ENCODE data around the gene MUC3A. TPM values are rescaled to one million over a fixed set of nuclear protein-coding genes. Genes with fewer than 3 reads are reported as not detected.
"Not testable (repeated sequence)": the region's sequence is repeated elsewhere in the genome, so short reads cannot be mapped to it uniquely, and the experiment has no call there.

Gene MUC3A
- total RNA-seq, 1 donor from 2014 or later, result 1.7 TPM

DNA sequence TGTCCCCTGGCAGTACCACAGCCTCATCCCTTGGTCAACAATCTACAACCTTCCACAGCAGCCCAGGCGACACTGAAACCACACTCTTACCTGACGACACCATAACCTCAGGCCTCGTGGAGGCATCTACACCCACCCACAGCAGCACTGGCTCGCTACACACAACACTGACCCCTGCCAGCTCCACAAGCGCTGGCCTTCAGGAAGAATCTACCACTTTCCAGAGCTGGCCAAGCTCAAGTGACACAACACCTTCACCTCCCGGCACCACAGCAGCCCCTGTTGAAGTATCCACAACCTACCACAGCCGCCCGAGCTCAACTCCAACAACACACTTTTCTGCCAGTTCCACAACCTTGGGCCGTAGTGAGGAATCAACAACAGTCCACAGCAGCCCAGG is 50.0 kb downstream of the MUC3A start:
- H3K4me1 ChIP-seq; H3K27me3 ChIP-seq (ENCODE audit: low read depth); H3K27ac ChIP-seq; H3K9me3 ChIP-seq; H3K4me3 ChIP-seq; DNase-seq; intact Hi-C loops (cut with DNase I); H3K36me3 ChIP-seq: not testable (repeated sequence)
- ATAC-seq, result peak; percentile 47 to 66

DNA sequence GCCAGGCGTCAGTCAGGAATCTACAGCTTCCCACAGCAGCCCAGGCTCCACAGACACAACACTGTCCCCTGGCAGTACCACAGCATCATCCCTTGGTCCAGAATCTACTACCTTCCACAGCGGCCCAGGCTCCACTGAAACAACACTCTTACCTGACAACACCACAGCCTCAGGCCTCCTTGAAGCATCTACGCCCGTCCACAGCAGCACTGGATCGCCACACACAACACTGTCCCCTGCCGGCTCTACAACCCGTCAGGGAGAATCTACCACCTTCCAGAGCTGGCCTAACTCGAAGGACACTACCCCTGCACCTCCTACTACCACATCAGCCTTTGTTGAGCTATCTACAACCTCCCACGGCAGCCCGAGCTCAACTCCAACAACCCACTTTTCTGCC is 50.7 kb downstream of the MUC3A start:
- H3K27me3 ChIP-seq (ENCODE audit: low read depth); intact Hi-C loops (cut with DNase I); H3K9me3 ChIP-seq; H3K27ac ChIP-seq; DNase-seq; H3K36me3 ChIP-seq; H3K4me1 ChIP-seq; H3K4me3 ChIP-seq: not testable (repeated sequence)
- peak; percentile 17 to 33 for ATAC-seq

DNA sequence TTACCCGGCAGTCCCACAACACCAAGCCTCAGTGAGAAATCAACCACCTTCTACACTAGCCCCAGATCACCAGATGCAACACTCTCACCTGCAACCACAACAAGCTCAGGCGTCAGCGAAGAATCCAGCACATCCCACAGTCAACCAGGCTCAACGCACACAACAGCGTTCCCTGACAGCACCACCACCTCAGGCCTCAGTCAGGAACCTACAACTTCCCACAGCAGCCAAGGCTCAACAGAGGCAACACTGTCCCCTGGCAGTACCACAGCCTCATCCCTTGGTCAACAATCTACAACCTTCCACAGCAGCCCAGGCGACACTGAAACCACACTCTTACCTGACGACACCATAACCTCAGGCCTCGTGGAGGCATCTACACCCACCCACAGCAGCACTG is 53.0 kb downstream of the MUC3A start:
- peak in 1 of 2 donors; percentile 52 for ATAC-seq
- H3K36me3 ChIP-seq; H3K4me3 ChIP-seq; H3K27me3 ChIP-seq (ENCODE audit: low read depth); intact Hi-C loops (cut with DNase I); H3K9me3 ChIP-seq; H3K4me1 ChIP-seq; H3K27ac ChIP-seq; DNase-seq: not testable (repeated sequence)

DNA sequence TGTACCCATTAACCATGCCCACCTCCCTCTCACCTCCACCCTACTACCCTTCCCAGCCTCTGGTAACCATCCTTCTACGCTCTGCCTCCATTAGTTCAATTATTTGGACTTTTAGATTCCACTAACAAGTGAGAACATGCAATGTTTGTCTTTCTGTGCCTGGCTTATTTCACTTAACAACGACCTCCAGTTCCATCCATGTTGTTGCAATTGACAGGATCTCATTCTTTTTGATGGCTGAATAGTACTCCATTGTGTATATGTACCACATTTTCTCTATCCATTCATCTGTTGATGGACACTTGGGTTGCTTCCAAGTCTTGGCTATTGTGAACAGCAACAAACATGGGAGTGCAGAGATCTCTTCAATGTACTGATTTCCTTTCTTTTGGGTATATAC is 58.0 kb downstream of the MUC3A start:
- H3K4me3 ChIP-seq; ATAC-seq; H3K9me3 ChIP-seq; H3K36me3 ChIP-seq; intact Hi-C loops (cut with DNase I); H3K27me3 ChIP-seq (ENCODE audit: low read depth); H3K27ac ChIP-seq; H3K4me1 ChIP-seq; DNase-seq: not testable (repeated sequence)

DNA sequence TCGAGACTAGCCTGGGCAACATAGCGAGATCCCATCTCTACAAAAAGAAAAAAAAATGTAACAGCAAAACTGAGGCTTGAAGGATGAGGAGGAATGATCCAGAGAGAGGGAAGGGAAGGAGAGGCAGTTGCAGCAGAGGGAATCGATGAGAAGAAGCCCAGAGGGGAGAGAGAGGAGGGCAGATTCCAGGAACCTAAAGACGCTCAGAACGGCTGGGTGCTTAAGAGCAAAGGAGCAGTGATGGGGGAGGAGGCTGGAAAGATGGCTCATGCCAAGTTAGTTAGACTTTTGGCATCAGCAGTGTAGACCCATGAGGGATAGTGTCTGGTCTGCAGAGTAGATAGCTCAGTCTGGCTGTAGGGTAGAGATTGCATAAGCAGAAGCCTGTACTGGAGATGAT is 60.3 kb downstream of the MUC3A start:
- intact Hi-C loops (cut with DNase I), result no loop called here
- TF ChIP-seq, protein P1, sequence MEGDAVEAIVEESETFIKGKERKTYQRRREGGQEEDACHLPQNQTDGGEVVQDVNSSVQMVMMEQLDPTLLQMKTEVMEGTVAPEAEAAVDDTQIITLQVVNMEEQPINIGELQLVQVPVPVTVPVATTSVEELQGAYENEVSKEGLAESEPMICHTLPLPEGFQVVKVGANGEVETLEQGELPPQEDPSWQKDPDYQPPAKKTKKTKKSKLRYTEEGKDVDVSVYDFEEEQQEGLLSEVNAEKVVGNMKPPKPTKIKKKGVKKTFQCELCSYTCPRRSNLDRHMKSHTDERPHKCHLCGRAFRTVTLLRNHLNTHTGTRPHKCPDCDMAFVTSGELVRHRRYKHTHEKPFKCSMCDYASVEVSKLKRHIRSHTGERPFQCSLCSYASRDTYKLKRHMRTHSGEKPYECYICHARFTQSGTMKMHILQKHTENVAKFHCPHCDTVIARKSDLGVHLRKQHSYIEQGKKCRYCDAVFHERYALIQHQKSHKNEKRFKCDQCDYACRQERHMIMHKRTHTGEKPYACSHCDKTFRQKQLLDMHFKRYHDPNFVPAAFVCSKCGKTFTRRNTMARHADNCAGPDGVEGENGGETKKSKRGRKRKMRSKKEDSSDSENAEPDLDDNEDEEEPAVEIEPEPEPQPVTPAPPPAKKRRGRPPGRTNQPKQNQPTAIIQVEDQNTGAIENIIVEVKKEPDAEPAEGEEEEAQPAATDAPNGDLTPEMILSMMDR (IDR thresholded peaks at IDR 0.05), result no peak
- Histone ChIP-seq H3K9me3 (no peaks in the 10 kb centered on the region), H3K27me3 (ENCODE audit: low read depth) (no peaks in the 10 kb centered on the region), H3K4me3 (no peak overlapping the region), H3K36me3 (no peaks in the 10 kb centered on the region), H3K27ac (no peak overlapping the region), H3K4me1 (no peaks in the 10 kb centered on the region)
- ATAC-seq (no peak), DNase-seq (no peak)

DNA sequence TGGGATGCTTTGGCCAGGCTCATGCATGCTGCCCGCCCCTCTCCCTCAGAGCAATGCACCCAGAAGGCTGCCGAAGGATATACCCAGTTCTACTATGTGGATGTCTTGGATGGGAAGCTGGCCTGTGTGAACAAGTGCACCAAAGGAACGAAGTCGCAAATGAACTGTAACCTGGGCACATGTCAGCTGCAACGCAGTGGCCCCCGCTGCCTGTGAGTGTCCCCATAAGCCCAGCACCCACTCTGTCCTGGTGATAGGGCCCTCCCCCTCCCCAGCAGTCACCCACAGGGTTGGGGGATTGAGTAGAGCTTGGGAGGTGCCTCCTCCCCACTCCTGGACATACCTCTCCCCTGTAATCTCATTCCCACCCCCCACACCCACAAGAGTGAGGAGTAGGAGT is 63.6 kb downstream of the MUC3A start:
- no peaks in the 10 kb centered on the region for H3K9me3 ChIP-seq
- ATAC-seq (no peak), DNase-seq (no peak)
- no peaks in the 10 kb centered on the region for H3K27me3 ChIP-seq (ENCODE audit: low read depth)
- H3K36me3 ChIP-seq, result no peaks in the 10 kb centered on the region
- H3K4me1 ChIP-seq, result peaks cover 8% of the 10 kb centered on the region
- TF ChIP-seq, protein P1 (IDR thresholded peaks at IDR 0.05), result no peak
- intact Hi-C loops (cut with DNase I), result no loop called here
- no peak overlapping the region for H3K27ac ChIP-seq
- H3K4me3 ChIP-seq, result no peak overlapping the region

DNA sequence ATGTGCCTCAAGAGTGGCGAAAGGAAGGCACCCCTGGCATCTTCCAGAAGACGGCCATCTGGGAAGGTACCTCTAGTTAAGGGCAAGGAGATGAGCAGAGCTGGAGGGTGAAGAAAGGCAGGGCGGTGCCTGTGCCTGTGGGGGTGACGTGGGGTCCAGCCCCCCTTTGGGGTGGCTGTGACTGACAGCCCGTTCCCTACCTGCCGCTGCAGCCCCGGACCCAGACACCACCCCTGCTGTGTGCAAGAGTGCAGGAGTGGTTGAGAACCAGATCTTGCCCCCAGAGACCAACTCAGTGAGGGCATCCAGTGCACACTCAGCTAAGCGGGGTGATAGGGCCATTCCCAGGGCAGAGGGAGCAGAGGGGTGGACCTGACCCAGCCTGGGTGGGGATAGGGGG is 66.3 kb downstream of the MUC3A start:
- Histone ChIP-seq H3K27me3 (ENCODE audit: low read depth) (no peaks in the 10 kb centered on the region), H3K4me3 (no peak overlapping the region), H3K27ac (no peak overlapping the region), H3K9me3 (no peaks in the 10 kb centered on the region), H3K36me3 (no peaks in the 10 kb centered on the region), H3K4me1 (peaks cover 8% of the 10 kb centered on the region)
- ATAC-seq (no peak), DNase-seq (no peak)
- intact Hi-C loops (cut with DNase I), result no loop called here
- TF ChIP-seq, protein P1 (IDR thresholded peaks at IDR 0.05), result no peak
